GM23248 (cell line): ENCODE results near the gene RGS18. TPM values are rescaled to one million over a fixed set of nuclear protein-coding genes. Genes with fewer than 3 reads are reported as not detected.
"Not testable (repeated sequence)": the region's sequence is repeated elsewhere in the genome, so short reads cannot be mapped to it uniquely, and the experiment has no call there.

Source experiments
- DNase-seq: peaks from one replicate; pipeline ENCODE4 v3.0.0-alpha.2; 2015
- H2AFZ ChIP-seq: fragments of 200-600 bp; sonication (generic); 2 replicates; pipeline ENCODE4 v1.6.1; 2016; ENCODE audit warnings: antibody characterized with exemption
- H3F3A ChIP-seq: fragments of 200-600 bp; sonication (generic); 2 replicates; pipeline ENCODE4 v1.6.1; 2016; ENCODE audit warnings: mild to moderate bottlenecking, antibody characterized with exemption, mixed run types; ENCODE audit not compliant: insufficient read depth
- H3K27ac ChIP-seq: fragments of 200-600 bp; sonication (generic); 2 replicates; pipeline ENCODE4 v1.5.1; 2016; ENCODE audit warnings: mild to moderate bottlenecking
- H3K27me3 ChIP-seq: fragments of 200-600 bp; sonication (generic); replicated peaks from 2 replicates; pipeline ENCODE4 v1.6.1; 2016; ENCODE audit warnings: mild to moderate bottlenecking; ENCODE audit not compliant: insufficient read depth
- H3K36me3 ChIP-seq: fragments of 200-600 bp; sonication (generic); 2 replicates; pipeline ENCODE4 v1.6.1; 2016; ENCODE audit warnings: low read depth, mild to moderate bottlenecking
- H3K4me1 ChIP-seq: fragments of 200-600 bp; sonication (generic); 2 replicates; pipeline ENCODE4 v1.6.1; 2016; ENCODE audit warnings: mild to moderate bottlenecking; ENCODE audit not compliant: insufficient read depth
- H3K4me2 ChIP-seq: fragments of 200-600 bp; sonication (generic); one replicate; pipeline ENCODE4 v1.6.1; 2016; ENCODE audit warnings: mild to moderate bottlenecking; ENCODE audit not compliant: unreplicated experiment
- H3K4me3 ChIP-seq: fragments of 200-600 bp; sonication (generic); 2 replicates; pipeline ENCODE4 v1.5.1; 2016; ENCODE audit warnings: mild to moderate bottlenecking
- H3K79me2 ChIP-seq: fragments of 200-600 bp; sonication (generic); 2 replicates; pipeline ENCODE4 v1.6.1; 2016; ENCODE audit warnings: mild to moderate bottlenecking; ENCODE audit not compliant: insufficient read depth
- H3K9ac ChIP-seq: fragments of 200-600 bp; sonication (generic); 2 replicates; pipeline ENCODE4 v1.6.1; 2016; ENCODE audit warnings: mild to moderate bottlenecking
- H3K9me2 ChIP-seq: fragments of 200-600 bp; sonication (generic); 2 replicates; pipeline ENCODE4 v1.6.1; 2016; ENCODE audit warnings: mixed run types, mild to moderate bottlenecking, moderate library complexity; ENCODE audit not compliant: insufficient read depth
- H3K9me3 ChIP-seq: fragments of 200-600 bp; sonication (generic); one replicate; pipeline ENCODE4 v1.6.1; 2017; ENCODE audit warnings: low read depth
- H4K20me1 ChIP-seq: fragments of 200-600 bp; sonication (generic); 2 replicates; pipeline ENCODE4 v1.6.0; 2016; ENCODE audit not compliant: insufficient read depth
- EZH2 ChIP-seq: fragments of 200-600 bp; sonication (generic); IDR thresholded peaks from 2 replicates; pipeline ENCODE4 v1.6.1; 2018; ENCODE audit warnings: antibody characterized with exemption, mild to moderate bottlenecking; ENCODE audit not compliant: insufficient read depth, poor library complexity, severe bottlenecking
- EZH2phosphoT487 ChIP-seq: fragments of 200-600 bp; sonication (generic); IDR thresholded peaks from 2 replicates; pipeline ENCODE4 v1.6.1; 2018; ENCODE audit warnings: antibody characterized with exemption, moderate library complexity, mild to moderate bottlenecking, low read depth; ENCODE audit not compliant: insufficient read depth
- WGBS, 2 experiments: methylation state at CpG; one replicate each; pipeline ENCODE4 v1.1.6; 2015 to 2017; ENCODE audit warnings: low lambda C conversion rate in 2 of 2, low coverage in 1 of 2; ENCODE audit errors: missing lambda C conversion rate in 2 of 2; 5-methylcytosine and 5-hydroxymethylcytosine counted together
- in situ Hi-C: fragments of 300-500 bp; cut with MboI; formaldehyde crosslinking; loops from 2 replicates; pipeline ENCODE4 v1.15.0; 2020
- polyA plus RNA-seq: library from polyadenylated mRNA; unstranded; fragments of >200 nt; fragmentation: Nextera tagmentation; extraction: Ambion mirVana; gene quantifications from 2 replicates; pipeline ENCODE4 v1.2.1, GENCODE V29; 2016
- total RNA-seq: library from RNA; depleted of rRNA; stranded (reverse); fragments of >200 nt; shearing (Covaris generic); gene quantifications from 2 replicates; pipeline ENCODE4 v1.2.3, GENCODE V29; 2014

Gene RGS18
- total and polyA plus RNA-seq, 2 experiments from 2014 or later = not detected

DNA sequence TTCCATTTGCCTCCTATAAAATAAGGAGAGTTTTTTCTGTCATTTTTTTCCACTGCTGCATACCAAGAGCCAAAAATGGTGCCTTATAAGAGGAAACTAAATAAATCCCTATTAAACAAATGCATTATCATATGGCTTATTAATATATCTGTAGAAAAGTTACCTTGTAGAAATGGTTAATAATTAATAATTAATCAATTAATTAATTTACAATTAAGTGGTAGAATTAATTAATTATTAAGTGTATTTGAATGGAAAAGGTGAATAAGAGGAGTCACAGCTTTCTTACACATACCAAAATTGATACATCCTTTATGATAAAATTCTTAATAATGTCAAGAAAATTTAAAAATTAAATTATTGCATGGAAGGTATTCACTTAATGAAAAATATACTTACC is 35.6 kb upstream of the RGS18 start:
- Histone ChIP-seq H3K4me3 (no peak overlapping the region), H4K20me1 (no peaks in the 10 kb centered on the region), H3F3A (no peaks in the 10 kb centered on the region), H3K9ac (no peak overlapping the region), H3K4me2 (no peak overlapping the region), H3K79me2 (no peaks in the 10 kb centered on the region), H2AFZ (no peak overlapping the region), H3K9me2 (no peaks in the 10 kb centered on the region), H3K27ac (no peak overlapping the region), H3K4me1 (no peaks in the 10 kb centered on the region), H3K36me3 (no peaks in the 10 kb centered on the region), H3K9me3 (no peaks in the 10 kb centered on the region), H3K27me3 (no peaks in the 10 kb centered on the region)
- in situ Hi-C loops = no loop called here
- TF ChIP-seq EZH2 = no peak
- no peak for TF ChIP-seq EZH2phosphoT487
- DNase-seq = no peak

DNA sequence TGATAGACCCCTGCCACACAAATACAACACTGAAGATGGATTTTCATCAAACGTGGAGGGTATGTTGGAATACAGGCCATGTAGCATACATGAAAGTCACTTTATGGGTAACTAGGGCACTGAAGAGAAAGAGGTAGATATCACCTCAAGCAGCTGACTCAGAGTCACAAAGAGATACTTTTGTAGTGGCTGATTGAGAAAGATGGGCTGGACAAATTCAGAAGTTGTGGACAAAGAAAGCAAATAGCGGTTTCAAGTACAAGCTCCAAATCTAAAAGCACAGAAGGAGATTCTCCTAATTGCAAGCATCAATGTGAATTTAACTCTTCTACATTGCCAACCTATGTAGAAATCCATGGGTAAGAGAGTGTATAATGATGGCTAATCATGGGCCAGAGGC is 35.0 kb upstream of the RGS18 start:
- no peak for DNase-seq
- Histone ChIP-seq H3K9me3 (no peaks in the 10 kb centered on the region), H3K9me2 (no peaks in the 10 kb centered on the region), H4K20me1 (no peaks in the 10 kb centered on the region), H3K4me2 (no peak overlapping the region), H3K36me3 (no peaks in the 10 kb centered on the region), H3K4me1 (no peaks in the 10 kb centered on the region), H3F3A (no peaks in the 10 kb centered on the region), H2AFZ (no peak overlapping the region), H3K4me3 (no peak overlapping the region), H3K79me2 (no peaks in the 10 kb centered on the region), H3K27ac (no peak overlapping the region), H3K9ac (no peak overlapping the region), H3K27me3 (no peaks in the 10 kb centered on the region)
- no peak for TF ChIP-seq EZH2phosphoT487
- no peak for TF ChIP-seq EZH2
- in situ Hi-C loops = no loop called here
- 10 to 25% methylated on average over 2 of the region's 2 CpGs for WGBS, 2 experiments

DNA sequence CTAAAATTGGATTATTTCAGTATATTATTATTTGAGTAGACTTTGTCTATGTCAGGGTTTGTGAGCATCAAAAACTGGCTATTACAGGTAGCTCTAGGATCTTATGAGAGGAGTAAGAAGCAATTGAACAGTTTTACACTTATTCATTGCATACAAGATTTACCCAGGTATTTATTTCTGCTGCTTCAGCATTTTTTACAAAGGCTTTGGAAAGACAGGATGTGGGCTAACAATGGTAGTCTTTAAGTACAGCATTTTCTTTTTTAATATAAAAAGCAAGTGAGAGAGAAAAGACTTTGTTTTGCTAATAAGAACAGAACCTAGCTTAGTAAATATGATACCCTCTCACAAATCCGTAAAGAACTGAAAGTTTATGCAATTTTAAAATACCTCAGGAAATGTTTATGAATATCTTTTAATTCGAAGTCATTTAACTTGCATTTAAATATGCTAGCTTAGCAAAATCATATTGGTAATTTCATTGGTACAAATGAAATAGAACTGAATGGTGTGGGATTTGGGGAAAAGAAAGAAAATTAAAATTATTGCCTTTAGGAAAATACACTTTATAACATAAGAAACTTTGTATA is 32.1 kb upstream of the RGS18 start:
- TF ChIP-seq EZH2 (no peak), EZH2phosphoT487 (no peak)
- Histone ChIP-seq H3K36me3 (no peaks in the 10 kb centered on the region), H2AFZ (no peak overlapping the region), H3K27me3 (no peaks in the 10 kb centered on the region), H3F3A (no peaks in the 10 kb centered on the region), H3K9ac (no peak overlapping the region), H3K4me1 (no peaks in the 10 kb centered on the region), H4K20me1 (no peaks in the 10 kb centered on the region), H3K4me2 (no peak overlapping the region), H3K79me2 (no peaks in the 10 kb centered on the region), H3K9me2 (no peaks in the 10 kb centered on the region), H3K27ac (no peak overlapping the region), H3K4me3 (no peak overlapping the region), H3K9me3 (no peaks in the 10 kb centered on the region)
- DNase-seq = no peak
- in situ Hi-C loops = no loop called here
- WGBS, 2 experiments = 3 to 4% methylated on average over 2 of the region's 2 CpGs

DNA sequence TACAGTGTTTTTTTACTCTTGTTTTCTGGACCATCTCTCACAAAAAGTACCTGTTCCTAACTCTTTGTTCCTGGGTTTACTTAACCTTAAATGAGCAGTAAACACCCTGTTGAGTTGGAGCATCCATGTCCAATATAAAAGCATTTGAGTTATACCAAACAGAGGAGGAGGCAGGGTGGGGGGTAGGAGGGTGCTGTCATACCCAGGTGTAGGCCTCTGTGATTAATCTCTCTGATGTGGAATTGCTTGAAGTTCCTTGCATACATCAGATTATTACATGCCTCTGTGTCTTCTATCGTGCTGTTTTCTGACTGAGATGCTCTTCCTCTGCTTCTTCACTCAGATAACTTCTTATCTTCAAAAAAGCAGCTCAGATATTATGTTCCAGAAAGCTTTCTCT is 28.1 kb upstream of the RGS18 start:
- no peaks in the 10 kb centered on the region for H3K36me3 ChIP-seq
- no peak overlapping the region for H3K9ac ChIP-seq
- no peak overlapping the region for H3K4me3 ChIP-seq
- no peaks in the 10 kb centered on the region for H4K20me1 ChIP-seq
- H3K9me3 ChIP-seq = no peaks in the 10 kb centered on the region
- no peak overlapping the region for H3K4me2 ChIP-seq
- DNase-seq = no peak
- no peak overlapping the region for H3K27ac ChIP-seq
- in situ Hi-C loops = no loop called here
- no peaks in the 10 kb centered on the region for H3F3A ChIP-seq
- H3K9me2 ChIP-seq = no peaks in the 10 kb centered on the region
- no peak for TF ChIP-seq EZH2phosphoT487
- no peak for TF ChIP-seq EZH2
- H2AFZ ChIP-seq = no peak overlapping the region
- H3K27me3 ChIP-seq = no peaks in the 10 kb centered on the region
- 11 to 16% methylated on average over 1 of the region's 1 CpG for WGBS, 2 experiments
- H3K4me1 ChIP-seq = no peaks in the 10 kb centered on the region
- no peaks in the 10 kb centered on the region for H3K79me2 ChIP-seq

DNA sequence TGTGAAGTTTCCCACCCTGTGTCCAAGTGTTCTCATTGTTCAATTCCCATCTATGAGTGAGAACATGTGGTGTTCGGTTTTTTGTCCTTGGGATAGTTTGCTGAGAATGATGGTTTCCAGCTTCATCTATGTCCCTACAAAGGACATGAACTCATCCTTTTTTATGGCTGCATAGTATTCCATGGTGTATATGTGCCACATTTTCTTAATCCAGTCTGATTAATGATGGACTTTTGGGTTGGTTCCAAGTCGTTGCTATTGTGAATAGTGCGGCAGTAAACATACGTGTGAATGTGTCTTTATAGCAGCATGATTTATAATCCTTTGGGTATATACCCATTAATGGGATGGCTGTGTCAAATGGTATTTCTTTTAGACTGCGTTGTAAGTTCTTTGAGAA is 27.4 kb upstream of the RGS18 start:
- H3K9me3 ChIP-seq, H3K27ac ChIP-seq, H3K79me2 ChIP-seq, H3K4me2 ChIP-seq, H3K27me3 ChIP-seq, in situ Hi-C loops, H3K4me1 ChIP-seq, H3K36me3 ChIP-seq, H2AFZ ChIP-seq, DNase-seq, H3K9me2 ChIP-seq, H4K20me1 ChIP-seq, H3K9ac ChIP-seq, H3K4me3 ChIP-seq, H3F3A ChIP-seq: not testable (repeated sequence)
- 32 to 34% methylated on average over 5 of the region's 5 CpGs for WGBS, 2 experiments
